ENCODE data around the gene C19orf38. TPM values are rescaled to one million over a fixed set of nuclear protein-coding genes. Genes with fewer than 3 reads are reported as not detected.

Gene C19orf38
- polyA plus RNA-seq, 1 experiment, result 0.45 TPM

DNA sequence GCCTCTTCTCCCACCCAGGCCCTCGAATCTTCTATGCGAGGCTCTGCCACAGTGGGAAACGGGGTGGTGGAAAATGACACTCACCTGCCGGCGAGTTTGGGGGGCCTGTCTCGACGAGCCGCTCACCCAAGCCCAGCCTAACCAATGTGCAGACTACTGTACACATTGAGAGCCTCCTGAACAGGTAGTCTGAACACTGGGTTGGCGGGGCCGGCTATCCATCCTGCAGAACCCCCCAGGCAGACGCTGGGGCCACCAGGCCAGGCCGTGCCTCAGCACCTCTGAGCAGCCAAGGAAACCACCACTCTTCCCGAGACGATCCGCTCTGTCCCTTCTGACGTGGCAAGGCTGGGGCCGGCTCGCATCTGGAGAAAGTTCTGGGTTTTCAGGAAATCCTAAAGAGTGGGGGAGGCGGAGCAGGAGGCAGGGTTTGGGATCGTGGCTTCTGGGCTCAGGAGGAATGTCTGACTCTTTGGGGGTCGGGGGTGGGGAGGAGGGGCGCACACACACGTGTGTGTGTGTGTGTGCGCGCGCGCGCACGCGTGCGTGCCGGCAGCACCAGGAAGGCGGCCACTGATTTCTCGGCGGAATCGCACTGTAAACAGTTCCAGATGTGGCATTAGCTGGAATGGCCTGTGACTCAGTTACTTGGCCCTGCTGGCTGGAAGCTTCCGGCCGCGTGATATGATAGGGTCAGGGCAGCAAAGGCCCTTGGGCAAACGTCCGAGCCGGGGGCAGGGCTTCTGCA is 30.8 kb upstream of the C19orf38 start:
- Histone ChIP-seq H3K9me3 (ENCODE audit: control insufficient read depth, insufficient read depth, low read length) (peaks cover 24% of the 10 kb centered on the region), H3K27me3 (ENCODE audit: control insufficient read depth, insufficient read depth, low read length) (no peaks in the 10 kb centered on the region), H3K27ac (ENCODE audit: low read depth, low read length) (peak overlapping the region; percentile 99), H3K4me3 (ENCODE audit: low read depth, low read length) (peak overlapping the region; percentile 70)
- peak; percentile 95 for DNase-seq (ENCODE audit: low read depth, low spot score)
- CTCF ChIA-PET, result interaction anchor here (1.0 kb wide), 1 partner anchor 43 kb away, joined by 4 read pairs; no protein-coding TSS in a partner anchor
- POLR2A ChIA-PET, result interaction anchor here (0.5 to 1.9 kb wide), 8 partner anchors 10 to 110 kb away, joined by 3 to 27 read pairs (median 3); partner anchors contain the start of genes CARM1 and TMED1
- no peak for TF ChIP-seq CTCF (IDR thresholded peaks at IDR 0.05; ENCODE audit: low read depth, low read length)

GRCh38 chr19:10818301-10819123 is 29.7 kb upstream of the C19orf38 start:
- no peak for TF ChIP-seq CTCF (IDR thresholded peaks at IDR 0.05; ENCODE audit: low read depth, low read length)
- Histone ChIP-seq H3K27me3 (ENCODE audit: control insufficient read depth, insufficient read depth, low read length) (no peaks in the 10 kb centered on the region), H3K4me3 (ENCODE audit: low read depth, low read length) (no peak overlapping the region), H3K27ac (ENCODE audit: low read depth, low read length) (peak overlapping the region; percentile 99), H3K9me3 (ENCODE audit: control insufficient read depth, insufficient read depth, low read length) (peaks cover 24% of the 10 kb centered on the region)
- ChIA-PET CTCF (interaction anchor here (1.0 kb wide), 1 partner anchor 42 kb away, joined by 4 read pairs; no protein-coding TSS in a partner anchor), POLR2A (interaction anchor here (0.5 to 1.9 kb wide), 8 partner anchors 11 to 109 kb away, joined by 3 to 27 read pairs (median 3); partner anchors contain the start of genes CARM1 and TMED1)
- no peak for DNase-seq (ENCODE audit: low read depth, low spot score)

- Histone ChIP-seq H3K4me3 (ENCODE audit: low read depth, low read length) (no peak overlapping the region), H3K27me3 (ENCODE audit: control insufficient read depth, insufficient read depth, low read length) (no peaks in the 10 kb centered on the region), H3K27ac (ENCODE audit: low read depth, low read length) (peak overlapping the region; percentile 99), H3K9me3 (ENCODE audit: control insufficient read depth, insufficient read depth, low read length) (peaks cover 24% of the 10 kb centered on the region)
- POLR2A ChIA-PET, result interaction anchor here (1.9 kb wide), 1 partner anchor 17 kb away, joined by 27 read pairs; the partner anchor contains the start of gene TMED1
- TF ChIP-seq CTCF (IDR thresholded peaks at IDR 0.05; ENCODE audit: low read depth, low read length), result no peak
- CTCF ChIA-PET, result no interaction called here
- DNase-seq (ENCODE audit: low read depth, low spot score), result no peak
Measured at GRCh38 chr19:10819124-10820060, 28.8 kb upstream of the C19orf38 start.

GRCh38 chr19:10820173-10820572 is 28.0 kb upstream of the C19orf38 start:
- Histone ChIP-seq H3K27me3 (ENCODE audit: control insufficient read depth, insufficient read depth, low read length) (no peaks in the 10 kb centered on the region), H3K9me3 (ENCODE audit: control insufficient read depth, insufficient read depth, low read length) (peaks cover 20% of the 10 kb centered on the region), H3K4me3 (ENCODE audit: low read depth, low read length) (no peak overlapping the region), H3K27ac (ENCODE audit: low read depth, low read length) (no peak overlapping the region)
- ChIA-PET POLR2A (interaction anchor here (1.7 kb wide), 1 partner anchor 16 kb away, joined by 8 read pairs; the partner anchor contains the start of gene TMED1), CTCF (interaction anchor here (1.4 to 1.8 kb wide), 3 partner anchors 9 to 103 kb away, joined by 3 to 12 read pairs (median 3); partner anchors contain the start of gene DNM2)
- peak; percentile 22; the same call in 1 of the 2 replicates for TF ChIP-seq CTCF (IDR thresholded peaks at IDR 0.05; ENCODE audit: low read depth, low read length)
- DNase-seq (ENCODE audit: low read depth, low spot score), result no peak
